GM23338 (cell line): Measurements from ENCODE around the gene BET1. TPM values are rescaled to one million over a fixed set of nuclear protein-coding genes. Genes with fewer than 3 reads are reported as not detected.

ENCODE experiments used
- ATAC-seq: fragments of 200-7000 bp; cut with Tn5 transposase; 3 replicates; pipeline ENCODE4 v1.9.1; 2020
- DNase-seq: peaks from one replicate; pipeline ENCODE4 v3.0.0-alpha.2; 2015; ENCODE audit warnings: low spot score
- H2AFZ ChIP-seq: fragments of 200-600 bp; sonication (generic); 2 replicates; pipeline ENCODE4 v1.8.0; 2016; ENCODE audit warnings: antibody characterized with exemption, mild to moderate bottlenecking, moderate library complexity
- H3F3A ChIP-seq: fragments of 200-600 bp; sonication (generic); replicated peaks from 2 replicates; pipeline ENCODE4 v1.8.0; 2017; ENCODE audit warnings: antibody characterized with exemption, mixed run types, low read depth
- H3K27ac ChIP-seq: fragments of 200-600 bp; sonication (generic); 2 replicates; pipeline ENCODE4 v1.6.1; 2016; ENCODE audit warnings: low read depth
- H3K27me3 ChIP-seq: fragments of 200-600 bp; sonication (generic); 2 replicates; pipeline ENCODE4 v1.8.0; 2016; ENCODE audit warnings: mild to moderate bottlenecking, mixed run types, moderate library complexity; ENCODE audit not compliant: insufficient read depth
- H3K36me3 ChIP-seq: fragments of 200-600 bp; sonication (generic); 2 replicates; pipeline ENCODE4 v1.8.0; 2016; ENCODE audit warnings: mild to moderate bottlenecking; ENCODE audit not compliant: insufficient read depth
- H3K4me1 ChIP-seq: fragments of 200-600 bp; sonication (generic); 2 replicates; pipeline ENCODE4 v1.8.0; 2016; ENCODE audit warnings: mild to moderate bottlenecking, moderate library complexity; ENCODE audit not compliant: insufficient read depth
- H3K4me2 ChIP-seq: fragments of 200-600 bp; sonication (generic); 2 replicates; pipeline ENCODE4 v1.7.1; 2017; ENCODE audit warnings: mixed run types
- H3K4me3 ChIP-seq: fragments of 200-600 bp; sonication (generic); 2 replicates; pipeline ENCODE4 v1.6.1; 2016; ENCODE audit warnings: mixed run types
- H3K79me2 ChIP-seq: fragments of 200-600 bp; sonication (generic); replicated peaks from 2 replicates; pipeline ENCODE4 v1.8.0; 2017; ENCODE audit warnings: mild to moderate bottlenecking; ENCODE audit not compliant: insufficient read depth
- H3K9me2 ChIP-seq: fragments of 200-600 bp; sonication (generic); 2 replicates; pipeline ENCODE4 v1.8.0; 2017; ENCODE audit not compliant: insufficient read depth
- H4K20me1 ChIP-seq: fragments of 200-600 bp; sonication (generic); replicated peaks from 2 replicates; pipeline ENCODE4 v1.8.0; 2017; ENCODE audit warnings: mild to moderate bottlenecking; ENCODE audit not compliant: insufficient read depth
- H3K27ac Mint-ChIP-seq: 2 replicates; pipeline ENCODE4 v1.8.0; 2020; ENCODE audit warnings: inconsistent platforms, mild to moderate bottlenecking, moderate library complexity, mixed read lengths
- H3K27me3 Mint-ChIP-seq: 3 replicates; pipeline ENCODE4 v1.8.0; 2022; ENCODE audit warnings: low read depth, mild to moderate bottlenecking, moderate library complexity, mixed read lengths, inconsistent platforms; ENCODE audit not compliant: insufficient read depth, poor library complexity
- H3K36me3 Mint-ChIP-seq: 3 replicates; pipeline ENCODE4 v1.8.0; 2021; ENCODE audit warnings: low read depth, mild to moderate bottlenecking, inconsistent platforms, moderate library complexity, mixed read lengths
- H3K4me1 Mint-ChIP-seq: 3 replicates; pipeline ENCODE4 v1.8.0; 2020; ENCODE audit warnings: mild to moderate bottlenecking, inconsistent platforms, mixed read lengths
- H3K4me3 Mint-ChIP-seq: 3 replicates; pipeline ENCODE4 v1.8.0; 2021; ENCODE audit warnings: moderate library complexity, mild to moderate bottlenecking, inconsistent platforms, mixed read lengths
- H3K9me3 Mint-ChIP-seq: 3 replicates; pipeline ENCODE4 v1.8.0; 2020; ENCODE audit warnings: moderate library complexity, mild to moderate bottlenecking, inconsistent platforms, mixed read lengths
- CREB1 ChIP-seq: fragments of 250-450 bp; sonication (Bioruptor Pico); IDR thresholded peaks from 2 replicates; pipeline ENCODE4 v1.5.0; 2020; ENCODE audit warnings: low read depth, mild to moderate bottlenecking, moderate library complexity
- CTCF ChIP-seq, 2 experiments: fragments of 200-600 bp in 1 of 2; sonication (generic) in 1 of 2; conservative IDR thresholded peaks; 2 replicates each; pipeline versions ENCODE4 v1.5.1 to v1.6.1; 2016 to 2017; ENCODE audit warnings: antibody characterized with exemption in 2 of 2, low read depth in 2 of 2, mild to moderate bottlenecking in 2 of 2, moderate library complexity in 1 of 2
- ETS1 ChIP-seq: IDR thresholded peaks from 2 replicates; pipeline ENCODE4 v1.6.1; 2016; ENCODE audit warnings: antibody characterized with exemption
- JUNB ChIP-seq: IDR thresholded peaks from one replicate; pipeline ENCODE4 v1.6.1; 2016; ENCODE audit warnings: antibody characterized with exemption; ENCODE audit not compliant: unreplicated experiment
- NANOG ChIP-seq: IDR thresholded peaks from 2 replicates; pipeline ENCODE4 v1.6.1; 2016; ENCODE audit warnings: antibody characterized with exemption, borderline replicate concordance
- ZNF462 ChIP-seq: fragments of 250-450 bp; sonication (Bioruptor Pico); IDR thresholded peaks from 2 replicates; pipeline ENCODE4 v1.5.0; 2020; ENCODE audit warnings: mild to moderate bottlenecking, moderate library complexity
- polyA plus RNA-seq: library from polyadenylated mRNA; unstranded; fragments of >200 nt; fragmentation: Nextera tagmentation; extraction: Ambion mirVana; gene quantifications from 2 replicates; pipeline ENCODE4 v1.2.1, GENCODE V29; 2016
- total RNA-seq: library from RNA; depleted of rRNA; stranded (reverse); fragments of >200 nt; shearing (Covaris generic); gene quantifications from 2 replicates; pipeline ENCODE4 v1.2.3, GENCODE V29; 2014

BET1 gene
- total and polyA plus RNA-seq, 2 experiments from 2014 or later: 42.2 to 69.2 TPM

- no peak for DNase-seq
- Mint-ChIP-seq H3K4me3 (no peak overlapping the region), H3K36me3 (no peaks in the 10 kb centered on the region), H3K9me3 (no peaks in the 10 kb centered on the region), H3K27me3 (no peaks in the 10 kb centered on the region), H3K27ac (no peak overlapping the region), H3K4me1 (peaks cover 16% of the 10 kb centered on the region)
- H3F3A ChIP-seq: no peaks in the 10 kb centered on the region
- no peak overlapping the region for H3K4me2 ChIP-seq
- no peaks in the 10 kb centered on the region for H3K27me3 ChIP-seq
- H3K36me3 ChIP-seq: no peaks in the 10 kb centered on the region
- H3K4me3 ChIP-seq: no peak overlapping the region
- H4K20me1 ChIP-seq: no peaks in the 10 kb centered on the region
- H3K79me2 ChIP-seq: no peaks in the 10 kb centered on the region
- H3K27ac ChIP-seq: no peak overlapping the region
- H3K9me2 ChIP-seq: 0 out of 2 replicates have a peak, but pooled peaks cover 4% of the 10 kb centered on the region
- TF ChIP-seq NANOG (no peak), CREB1 (CRISPR knock-in tag) (no peak), ETS1 (no peak), ZNF462 (CRISPR knock-in tag) (no peak), CTCF (conservative IDR thresholded peaks at IDR 0.05; ENCODE audit: low read depth in 2 of 2) (no peak), JUNB (no peak)
- no peaks in the 10 kb centered on the region for H3K4me1 ChIP-seq
- no peak for ATAC-seq
- H2AFZ ChIP-seq: no peak overlapping the region
Measured at GRCh38 chr7:94042381-94042780, 38.2 kb upstream of the BET1 start.
